ENCODE measurements around the gene SYT1. TPM values are rescaled to one million over a fixed set of nuclear protein-coding genes. Genes with fewer than 3 reads are reported as not detected.

Gene SYT1
- total RNA-seq, 1 donor from 2014 or later: 35.5 TPM

- H3K9me3 Mint-ChIP-seq: peaks cover 10% of the 10 kb centered on the region
- H3K4me1 Mint-ChIP-seq (ENCODE audit: unreplicated experiment): no peaks in the 10 kb centered on the region
- no peak overlapping the region for H3K4me3 Mint-ChIP-seq
- no peaks in the 10 kb centered on the region for H3K27me3 Mint-ChIP-seq
- peaks cover 8% of the 10 kb centered on the region for H3K36me3 Mint-ChIP-seq
- no peak for TF ChIP-seq CTCF (conservative IDR thresholded peaks at IDR 0.05)
- no peak for DNase-seq (ENCODE audit: extremely low spot score, unreplicated experiment)
- no peak overlapping the region for H3K27ac Mint-ChIP-seq
These were observed 386.6 kb downstream of the SYT1 start for GRCh38 chr12:79250960-79251755.

GRCh38 chr12:79252358-79253075 is 387.9 kb downstream of the SYT1 start:
- Mint-ChIP-seq H3K27ac (no peak overlapping the region), H3K4me1 (ENCODE audit: unreplicated experiment) (no peaks in the 10 kb centered on the region), H3K9me3 (peaks cover 10% of the 10 kb centered on the region), H3K36me3 (peaks cover 8% of the 10 kb centered on the region), H3K4me3 (no peak overlapping the region), H3K27me3 (no peaks in the 10 kb centered on the region)
- no peak for TF ChIP-seq CTCF (conservative IDR thresholded peaks at IDR 0.05)
- DNase-seq (ENCODE audit: extremely low spot score, unreplicated experiment): no peak

- Mint-ChIP-seq H3K36me3 (peaks cover 8% of the 10 kb centered on the region), H3K27me3 (no peaks in the 10 kb centered on the region), H3K9me3 (peaks cover 5% of the 10 kb centered on the region), H3K4me1 (ENCODE audit: unreplicated experiment) (peaks cover 4% of the 10 kb centered on the region), H3K27ac (no peak overlapping the region), H3K4me3 (no peak overlapping the region)
- DNase-seq (ENCODE audit: extremely low spot score, unreplicated experiment): no peak
- no peak for TF ChIP-seq CTCF (conservative IDR thresholded peaks at IDR 0.05)
These were observed 390.7 kb downstream of the SYT1 start for GRCh38 chr12:79255288-79255687.

GRCh38 chr12:79260923-79261322 is 396.3 kb downstream of the SYT1 start:
- Mint-ChIP-seq H3K36me3 (no peaks in the 10 kb centered on the region), H3K27ac (no peak overlapping the region), H3K4me3 (no peak overlapping the region), H3K27me3 (no peaks in the 10 kb centered on the region), H3K4me1 (ENCODE audit: unreplicated experiment) (peaks cover 17% of the 10 kb centered on the region), H3K9me3 (no peaks in the 10 kb centered on the region)
- no peak for TF ChIP-seq CTCF (conservative IDR thresholded peaks at IDR 0.05)
- no peak for DNase-seq (ENCODE audit: extremely low spot score, unreplicated experiment)

GRCh38 chr12:79262938-79263337 is 398.4 kb downstream of the SYT1 start:
- Mint-ChIP-seq H3K4me3 (no peak overlapping the region), H3K9me3 (no peaks in the 10 kb centered on the region), H3K27ac (no peak overlapping the region), H3K27me3 (no peaks in the 10 kb centered on the region), H3K36me3 (no peaks in the 10 kb centered on the region), H3K4me1 (ENCODE audit: unreplicated experiment) (peaks cover 27% of the 10 kb centered on the region)
- no peak for DNase-seq (ENCODE audit: extremely low spot score, unreplicated experiment)
- TF ChIP-seq CTCF (conservative IDR thresholded peaks at IDR 0.05): no peak

Data from type B pancreatic cell (in vitro differentiated cells).